Measurements from ENCODE around the gene ZNF438.

The ZNF438 gene

DNA sequence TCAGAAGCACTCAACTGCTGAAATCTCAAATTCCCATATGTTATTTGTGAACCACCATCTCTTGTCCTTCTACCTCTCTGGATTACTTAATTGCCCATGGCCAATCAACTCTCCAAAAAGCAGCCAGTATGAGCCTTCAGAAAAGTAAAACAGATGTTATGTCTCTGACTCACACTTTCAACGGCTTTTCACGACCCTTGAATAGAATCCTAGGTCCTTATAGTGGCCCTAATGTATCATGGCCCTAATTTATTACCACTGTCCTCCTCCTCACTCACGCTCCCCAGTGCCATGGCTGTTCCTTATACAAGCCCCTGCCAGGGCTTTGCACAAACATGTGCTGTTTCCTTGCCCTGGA, 20.0 kb downstream of the ZNF438 start:
- H3K79me1 ChIP-seq (ENCODE audit: low read length) = no peaks in the 10 kb centered on the region
- no peaks in the 10 kb centered on the region for H3K27me3 ChIP-seq (ENCODE audit: insufficient read depth, low read length, poor library complexity)
- H3K9ac ChIP-seq (ENCODE audit: low read length) = no peak overlapping the region
- H3K4me3 ChIP-seq (ENCODE audit: low read length) = no peak overlapping the region
- WGBS (ENCODE audit: extremely low coverage, insufficient coverage, low lambda C conversion rate) = no CpG with 5 or more reads among the region's 3 CpGs
- H2BK5ac ChIP-seq (ENCODE audit: low read length) = no peak overlapping the region
- no peak overlapping the region for H3K4me2 ChIP-seq (ENCODE audit: low read length)
- no peak overlapping the region for H3K27ac ChIP-seq (ENCODE audit: low read depth, low read length)
- no peak overlapping the region for H2BK120ac ChIP-seq (ENCODE audit: low read depth, low read length)
- H3K23ac ChIP-seq (ENCODE audit: low read length) = no peak overlapping the region
- H3K56ac ChIP-seq (ENCODE audit: low read length) = no peak overlapping the region
- H3K36me3 ChIP-seq (ENCODE audit: control insufficient read depth, insufficient read depth, low read length) = no peaks in the 10 kb centered on the region
- no peak overlapping the region for H2AK5ac ChIP-seq (ENCODE audit: low read length)
- H3K4me1 ChIP-seq (ENCODE audit: control insufficient read depth, low read depth, low read length) = peaks cover 2% of the 10 kb centered on the region
- no peak overlapping the region for H2BK15ac ChIP-seq (replicated peaks; ENCODE audit: low read depth)
- H4K5ac ChIP-seq (ENCODE audit: low read length) = no peak overlapping the region
- no peak for DNase-seq
- no peaks in the 10 kb centered on the region for H3K79me2 ChIP-seq (ENCODE audit: control insufficient read depth, insufficient read depth, low read length)
- H4K8ac ChIP-seq (ENCODE audit: low read depth, low read length) = no peak overlapping the region
- H3K4ac ChIP-seq (ENCODE audit: low read depth, low read length) = no peak overlapping the region
- no peak overlapping the region for H3K18ac ChIP-seq (ENCODE audit: low read length)

DNA sequence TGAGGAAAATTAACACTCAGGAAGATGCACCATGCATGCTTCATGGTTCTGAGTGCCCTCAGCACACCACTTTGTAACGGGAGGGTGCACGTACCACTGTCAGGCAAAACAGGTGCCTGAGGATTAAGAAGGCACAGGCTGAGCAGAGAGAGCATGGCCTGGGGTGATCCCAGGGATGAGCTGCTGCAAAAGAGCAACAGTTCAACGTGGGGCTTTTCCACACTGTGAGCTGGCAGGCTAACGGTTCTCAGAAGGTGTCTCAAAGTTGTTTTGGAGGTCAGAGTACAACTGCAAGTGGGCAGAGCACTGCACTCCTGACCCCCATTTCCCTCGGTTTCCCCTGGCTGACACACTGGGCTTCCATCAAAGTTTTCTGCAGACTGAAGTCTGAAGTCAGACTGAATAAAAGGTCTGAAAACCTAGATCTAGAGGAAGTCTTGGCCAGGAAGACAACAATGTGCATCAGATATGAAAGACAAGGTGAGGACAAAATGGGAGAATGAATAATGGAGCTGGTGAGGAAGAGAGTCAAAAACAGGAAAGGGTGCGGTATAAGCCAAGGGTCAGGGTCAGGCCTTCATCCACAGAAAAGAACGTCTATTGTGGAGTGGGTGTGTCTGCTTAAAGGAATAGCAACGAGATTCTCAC, 20.5 kb downstream of the ZNF438 start:
- DNase-seq = no peak
- H4K8ac ChIP-seq (ENCODE audit: low read depth, low read length) = no peak overlapping the region
- H3K56ac ChIP-seq (ENCODE audit: low read length) = no peak overlapping the region
- peaks cover 4% of the 10 kb centered on the region for H3K4me1 ChIP-seq (ENCODE audit: control insufficient read depth, low read depth, low read length)
- H3K79me1 ChIP-seq (ENCODE audit: low read length) = no peaks in the 10 kb centered on the region
- H3K79me2 ChIP-seq (ENCODE audit: control insufficient read depth, insufficient read depth, low read length) = no peaks in the 10 kb centered on the region
- no peak overlapping the region for H3K4me2 ChIP-seq (ENCODE audit: low read length)
- H3K23ac ChIP-seq (ENCODE audit: low read length) = no peak overlapping the region
- no peaks in the 10 kb centered on the region for H3K27me3 ChIP-seq (ENCODE audit: insufficient read depth, low read length, poor library complexity)
- WGBS (ENCODE audit: extremely low coverage, insufficient coverage, low lambda C conversion rate) = no CpG with 5 or more reads among the region's 8 CpGs
- H3K36me3 ChIP-seq (ENCODE audit: control insufficient read depth, insufficient read depth, low read length) = no peaks in the 10 kb centered on the region
- H2BK120ac ChIP-seq (ENCODE audit: low read depth, low read length) = no peak overlapping the region
- H2AK5ac ChIP-seq (ENCODE audit: low read length) = no peak overlapping the region
- H3K9ac ChIP-seq (ENCODE audit: low read length) = no peak overlapping the region
- H2BK15ac ChIP-seq (replicated peaks; ENCODE audit: low read depth) = no peak overlapping the region
- H2BK5ac ChIP-seq (ENCODE audit: low read length) = no peak overlapping the region
- no peak overlapping the region for H3K27ac ChIP-seq (ENCODE audit: low read depth, low read length)
- no peak overlapping the region for H3K4me3 ChIP-seq (ENCODE audit: low read length)
- H3K18ac ChIP-seq (ENCODE audit: low read length) = no peak overlapping the region
- no peak overlapping the region for H4K5ac ChIP-seq (ENCODE audit: low read length)
- no peak overlapping the region for H3K4ac ChIP-seq (ENCODE audit: low read depth, low read length)

DNA sequence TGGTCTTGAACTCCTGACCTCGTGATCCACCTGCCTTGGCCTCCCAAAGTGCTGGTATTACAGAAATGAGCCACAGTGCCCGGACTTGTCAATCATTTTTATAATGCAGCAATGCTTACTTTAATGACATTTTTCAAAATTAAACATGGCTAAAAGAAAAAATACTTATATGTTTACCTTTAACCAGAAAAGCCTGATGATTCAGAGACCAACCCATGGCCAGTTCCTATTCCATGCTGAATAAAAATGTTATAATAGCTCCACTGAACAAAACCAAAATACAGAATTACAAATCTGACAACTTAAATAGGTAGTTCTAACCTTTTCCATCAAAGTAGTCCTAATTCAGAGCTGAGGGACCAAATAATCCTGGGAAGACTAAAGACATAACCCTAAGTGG, 21.6 kb downstream of the ZNF438 start:
- Histone ChIP-seq H2BK15ac (replicated peaks; ENCODE audit: low read depth) (no peak overlapping the region), H3K18ac (ENCODE audit: low read length) (no peak overlapping the region), H3K27me3 (ENCODE audit: insufficient read depth, low read length, poor library complexity) (no peaks in the 10 kb centered on the region), H3K23ac (ENCODE audit: low read length) (no peak overlapping the region), H3K56ac (ENCODE audit: low read length) (no peak overlapping the region), H3K79me1 (ENCODE audit: low read length) (no peaks in the 10 kb centered on the region), H2BK5ac (ENCODE audit: low read length) (no peak overlapping the region), H2AK5ac (ENCODE audit: low read length) (no peak overlapping the region), H3K4ac (ENCODE audit: low read depth, low read length) (no peak overlapping the region), H3K36me3 (ENCODE audit: control insufficient read depth, insufficient read depth, low read length) (no peaks in the 10 kb centered on the region), H3K27ac (ENCODE audit: low read depth, low read length) (no peak overlapping the region), H3K4me3 (ENCODE audit: low read length) (no peak overlapping the region), H2BK120ac (ENCODE audit: low read depth, low read length) (no peak overlapping the region), H3K9ac (ENCODE audit: low read length) (no peak overlapping the region), H4K5ac (ENCODE audit: low read length) (no peak overlapping the region), H4K8ac (ENCODE audit: low read depth, low read length) (no peak overlapping the region), H3K79me2 (ENCODE audit: control insufficient read depth, insufficient read depth, low read length) (no peaks in the 10 kb centered on the region), H3K4me1 (ENCODE audit: control insufficient read depth, low read depth, low read length) (peaks cover 6% of the 10 kb centered on the region), H3K4me2 (ENCODE audit: low read length) (no peak overlapping the region)
- no CpG with 5 or more reads among the region's 2 CpGs for WGBS (ENCODE audit: extremely low coverage, insufficient coverage, low lambda C conversion rate)
- no peak for DNase-seq

GRCh38 chr10:31005895-31006294, 25.8 kb downstream of the ZNF438 start:
- Histone ChIP-seq H3K23ac (ENCODE audit: low read length) (no peak overlapping the region), H4K5ac (ENCODE audit: low read length) (no peak overlapping the region), H3K56ac (ENCODE audit: low read length) (no peak overlapping the region), H3K9ac (ENCODE audit: low read length) (no peak overlapping the region), H3K4ac (ENCODE audit: low read depth, low read length) (no peak overlapping the region), H3K27ac (ENCODE audit: low read depth, low read length) (no peak overlapping the region), H3K79me1 (ENCODE audit: low read length) (no peaks in the 10 kb centered on the region), H2BK5ac (ENCODE audit: low read length) (no peak overlapping the region), H3K79me2 (ENCODE audit: control insufficient read depth, insufficient read depth, low read length) (no peaks in the 10 kb centered on the region), H2BK120ac (ENCODE audit: low read depth, low read length) (no peak overlapping the region), H2BK15ac (replicated peaks; ENCODE audit: low read depth) (no peak overlapping the region), H3K4me1 (ENCODE audit: control insufficient read depth, low read depth, low read length) (peaks cover 9% of the 10 kb centered on the region), H4K8ac (ENCODE audit: low read depth, low read length) (no peak overlapping the region), H2AK5ac (ENCODE audit: low read length) (peak overlapping the region; percentile 74), H3K4me3 (ENCODE audit: low read length) (no peak overlapping the region), H3K4me2 (ENCODE audit: low read length) (no peak overlapping the region), H3K27me3 (ENCODE audit: insufficient read depth, low read length, poor library complexity) (no peaks in the 10 kb centered on the region), H3K36me3 (ENCODE audit: control insufficient read depth, insufficient read depth, low read length) (no peaks in the 10 kb centered on the region), H3K18ac (ENCODE audit: low read length) (peak overlapping the region; percentile 23)
- DNase-seq = no peak
- WGBS (ENCODE audit: extremely low coverage, insufficient coverage, low lambda C conversion rate) = no CpG with 5 or more reads among the region's 1 CpG

GRCh38 chr10:31004611-31005193, 27.0 kb downstream of the ZNF438 start:
- Histone ChIP-seq H2BK15ac (replicated peaks; ENCODE audit: low read depth) (no peak overlapping the region), H4K5ac (ENCODE audit: low read length) (no peak overlapping the region), H3K27ac (ENCODE audit: low read depth, low read length) (no peak overlapping the region), H3K4me3 (ENCODE audit: low read length) (no peak overlapping the region), H2BK5ac (ENCODE audit: low read length) (no peak overlapping the region), H3K23ac (ENCODE audit: low read length) (no peak overlapping the region), H2AK5ac (ENCODE audit: low read length) (no peak overlapping the region), H3K79me1 (ENCODE audit: low read length) (no peaks in the 10 kb centered on the region), H3K79me2 (ENCODE audit: control insufficient read depth, insufficient read depth, low read length) (no peaks in the 10 kb centered on the region), H3K18ac (ENCODE audit: low read length) (no peak overlapping the region), H3K36me3 (ENCODE audit: control insufficient read depth, insufficient read depth, low read length) (no peaks in the 10 kb centered on the region), H3K27me3 (ENCODE audit: insufficient read depth, low read length, poor library complexity) (no peaks in the 10 kb centered on the region), H3K56ac (ENCODE audit: low read length) (no peak overlapping the region), H3K4me2 (ENCODE audit: low read length) (no peak overlapping the region), H4K8ac (ENCODE audit: low read depth, low read length) (no peak overlapping the region), H3K9ac (ENCODE audit: low read length) (no peak overlapping the region), H2BK120ac (ENCODE audit: low read depth, low read length) (no peak overlapping the region), H3K4me1 (ENCODE audit: control insufficient read depth, low read depth, low read length) (peaks cover 12% of the 10 kb centered on the region), H3K4ac (ENCODE audit: low read depth, low read length) (no peak overlapping the region)
- DNase-seq = no peak
- WGBS (ENCODE audit: extremely low coverage, insufficient coverage, low lambda C conversion rate) = no CpG with 5 or more reads among the region's 3 CpGs

DNA sequence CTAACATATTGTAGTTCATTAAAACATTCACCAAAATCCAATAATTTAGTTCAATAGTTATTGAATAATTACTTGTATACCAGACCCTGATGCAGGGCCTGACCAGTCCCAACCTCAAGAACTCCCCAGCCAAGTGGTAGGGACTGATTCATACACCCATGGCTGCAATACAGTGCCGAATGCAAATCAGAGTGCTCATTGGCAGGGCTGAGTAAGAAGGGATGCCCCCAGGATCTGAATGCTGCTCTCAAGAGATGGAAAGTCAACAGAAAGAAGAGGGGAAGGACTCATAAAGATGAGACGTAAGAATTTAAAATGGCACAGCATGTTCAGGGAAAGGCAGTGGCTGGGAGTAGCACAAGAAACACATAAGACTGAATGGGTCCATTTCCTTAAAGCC, 29.9 kb downstream of the ZNF438 start:
- H3K9ac ChIP-seq (ENCODE audit: low read length) = no peak overlapping the region
- H3K4me3 ChIP-seq (ENCODE audit: low read length) = no peak overlapping the region
- H3K23ac ChIP-seq (ENCODE audit: low read length) = no peak overlapping the region
- no peak overlapping the region for H2BK15ac ChIP-seq (replicated peaks; ENCODE audit: low read depth)
- DNase-seq = no peak
- no peaks in the 10 kb centered on the region for H3K36me3 ChIP-seq (ENCODE audit: control insufficient read depth, insufficient read depth, low read length)
- no peaks in the 10 kb centered on the region for H3K79me2 ChIP-seq (ENCODE audit: control insufficient read depth, insufficient read depth, low read length)
- H3K56ac ChIP-seq (ENCODE audit: low read length) = no peak overlapping the region
- H3K79me1 ChIP-seq (ENCODE audit: low read length) = no peaks in the 10 kb centered on the region
- no CpG with 5 or more reads among the region's 2 CpGs for WGBS (ENCODE audit: extremely low coverage, insufficient coverage, low lambda C conversion rate)
- H4K8ac ChIP-seq (ENCODE audit: low read depth, low read length) = no peak overlapping the region
- H3K18ac ChIP-seq (ENCODE audit: low read length) = no peak overlapping the region
- H2BK5ac ChIP-seq (ENCODE audit: low read length) = no peak overlapping the region
- H3K27me3 ChIP-seq (ENCODE audit: insufficient read depth, low read length, poor library complexity) = no peaks in the 10 kb centered on the region
- H2AK5ac ChIP-seq (ENCODE audit: low read length) = no peak overlapping the region
- peaks cover 10% of the 10 kb centered on the region for H3K4me1 ChIP-seq (ENCODE audit: control insufficient read depth, low read depth, low read length)
- no peak overlapping the region for H3K4ac ChIP-seq (ENCODE audit: low read depth, low read length)
- no peak overlapping the region for H3K27ac ChIP-seq (ENCODE audit: low read depth, low read length)
- no peak overlapping the region for H3K4me2 ChIP-seq (ENCODE audit: low read length)
- no peak overlapping the region for H2BK120ac ChIP-seq (ENCODE audit: low read depth, low read length)
- H4K5ac ChIP-seq (ENCODE audit: low read length) = no peak overlapping the region

All from mesendoderm (in vitro differentiated cells).